Left colon (tissue), 2 donors: Measurements from ENCODE around the gene AP1G2. TPM values are rescaled to one million over a fixed set of nuclear protein-coding genes. Genes with fewer than 3 reads are reported as not detected.
A peak's percentile ranks its signal among the peaks of the same experiment; 100 is the strongest.

Experiments
- ATAC-seq: fragments of 200-7000 bp; cut with Tn5 transposase; one replicate; pipeline ENCODE4 v1.9.1; 2020; ENCODE audit warnings: mild to moderate bottlenecking, moderate library complexity
- DNase-seq, 2 donors: peaks; one replicate each; pipeline ENCODE4 v3.0.0-alpha.2; 2020
- intact Hi-C, 2 donors: fragments of 100-400 bp; cut with DNase I in 1 of 2; cut with micrococcal nuclease in 1 of 2; formaldehyde crosslinking; loops; one replicate each; pipeline versions ENCODE4 v1.11.2 to v1.14.0; 2022; cut with DNase I, micrococcal nuclease
- total RNA-seq, 2 donors: library from RNA; stranded (reverse); fragmentation: NEBNext Ultra II Directional; extraction: Animal tissue kit (Norgen Biotek cat#: 25700); gene quantifications; one replicate each; pipeline ENCODE4 v1.2.1, GENCODE V29; 2021
- donor health status: DM: no; HTN: no; CAD: no.
- donor health status: DM: yes; HTN: yes; CAD: no.

The AP1G2 gene
- total RNA-seq, 2 donors from 2014 or later = 159 to 174 TPM

- intact Hi-C loops = loop anchor here in 1 of 2 donors (5.0 kb wide), 1 partner anchor 85 kb away; no protein-coding TSS in a partner anchor
- DNase-seq = no peak
- no peak for ATAC-seq
Observed at GRCh38 chr14:23561873-23562821, 5.4 kb downstream of the AP1G2 start.

- intact Hi-C loops = loop anchor here in 1 of 2 donors (5.0 kb wide), 1 partner anchor 84 kb away; no protein-coding TSS in a partner anchor
- ATAC-seq = no peak
- no peak for DNase-seq
Observed at GRCh38 chr14:23561259-23561658, 6.3 kb downstream of the AP1G2 start.

- intact Hi-C loops = loop anchor here (5.0 kb wide), 1 partner anchor 83 kb away; no protein-coding TSS in a partner anchor
- DNase-seq (no peak), ATAC-seq (no peak)
Observed at GRCh38 chr14:23559926-23560520, 7.6 kb downstream of the AP1G2 start.

- peak in 1 of 2 donors; percentile 68 for DNase-seq
- ATAC-seq = no peak
- intact Hi-C loops = loop anchor here in 1 of 2 donors (5.0 kb wide), 1 partner anchor 82 kb away; no protein-coding TSS in a partner anchor
Observed at GRCh38 chr14:23559010-23559925, 8.3 kb downstream of the AP1G2 start.

GRCh38 chr14:23558346-23559009 lies 9.1 kb downstream of the AP1G2 start:
- ATAC-seq (no peak), DNase-seq (no peak)
- intact Hi-C loops = loop anchor here in 1 of 2 donors (5.0 kb wide), 1 partner anchor 81 kb away; no protein-coding TSS in a partner anchor

GRCh38 chr14:23557946-23558345 lies 9.6 kb downstream of the AP1G2 start:
- ATAC-seq (no peak), DNase-seq (no peak)
- intact Hi-C loops = loop anchor here in 1 of 2 donors (5.0 kb wide), 1 partner anchor 81 kb away; no protein-coding TSS in a partner anchor

GRCh38 chr14:23557521-23557920 lies 10.1 kb downstream of the AP1G2 start:
- DNase-seq (no peak), ATAC-seq (no peak)
- intact Hi-C loops = loop anchor here in 1 of 2 donors (5.0 kb wide), 1 partner anchor 80 kb away; no protein-coding TSS in a partner anchor

- DNase-seq (no peak), ATAC-seq (peak; percentile 13)
Observed at GRCh38 chr14:23556700-23557440, 10.7 kb downstream of the AP1G2 start.

GRCh38 chr14:23555882-23556699 lies 11.5 kb downstream of the AP1G2 start, which contains the start of gene THTPA:
Gene THTPA (plus strand): TSS chr14:23556271. CDS start chr14:23556758, 487 bp downstream.
- intact Hi-C loops = loop anchor here in 1 of 2 donors (5.0 kb wide), 1 partner anchor 79 kb away; no protein-coding TSS in a partner anchor
- DNase-seq (peak; percentile 95 to 98), ATAC-seq (peak; percentile 83)

More at GRCh38 chr14:23556700-23557440, 10.7 kb downstream of the AP1G2 start:
- intact Hi-C loops = loop anchor here in 1 of 2 donors (5.0 kb wide), 1 partner anchor 80 kb away; no protein-coding TSS in a partner anchor

GRCh38 chr14:23555533-23555881 lies 12.1 kb downstream of the AP1G2 start:
- DNase-seq (no peak), ATAC-seq (no peak)
- intact Hi-C loops = loop anchor here in 1 of 2 donors (5.0 kb wide), 1 partner anchor 78 kb away; no protein-coding TSS in a partner anchor

- DNase-seq = peak; percentile 85 to 90
- intact Hi-C loops = no loop called here
Observed at GRCh38 chr14:23551266-23552028, 16.1 kb downstream of the AP1G2 start, which contains the start of gene ZFHX2. Gene ZFHX2 (minus strand): TSS chr14:23551765. CDS start chr14:23535325, 16,440 bp downstream.

GRCh38 chr14:23550812-23551265 lies 16.8 kb downstream of the AP1G2 start:
- peak in 1 of 2 donors; percentile 46 for DNase-seq
- intact Hi-C loops = no loop called here
- peak; percentile 19 for ATAC-seq

More at GRCh38 chr14:23551266-23552028, 16.1 kb downstream of the AP1G2 start, which contains the start of gene ZFHX2:
- peak; percentile 76 for ATAC-seq

GRCh38 chr14:23550131-23550811 lies 17.3 kb downstream of the AP1G2 start:
- intact Hi-C loops = no loop called here
- ATAC-seq (no peak), DNase-seq (no peak)
